ENCODE data around the gene NRP2.

NRP2 gene

DNA sequence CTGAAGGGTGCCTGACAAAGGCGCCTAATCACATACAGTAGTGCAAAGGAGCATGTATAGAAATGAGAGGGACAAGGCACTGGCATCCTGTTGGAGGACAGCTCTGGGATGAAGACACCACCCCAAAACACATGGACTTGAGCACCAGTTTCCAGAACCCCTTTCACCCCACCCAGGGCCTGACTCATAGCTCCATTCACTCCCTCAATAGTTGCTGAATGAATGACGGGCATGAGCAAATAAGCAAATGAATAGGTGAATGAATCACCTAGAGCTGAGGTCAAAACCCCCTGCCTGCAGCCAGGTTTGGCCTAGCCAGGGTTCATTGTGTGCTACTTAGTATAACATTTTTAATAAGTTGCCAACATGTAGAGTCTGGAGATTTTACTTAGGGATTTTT is 66.3 kb downstream of the NRP2 start:
- H3K4me3 ChIP-seq (ENCODE audit: low read length), result no peak overlapping the region
- TF ChIP-seq, protein P1, sequence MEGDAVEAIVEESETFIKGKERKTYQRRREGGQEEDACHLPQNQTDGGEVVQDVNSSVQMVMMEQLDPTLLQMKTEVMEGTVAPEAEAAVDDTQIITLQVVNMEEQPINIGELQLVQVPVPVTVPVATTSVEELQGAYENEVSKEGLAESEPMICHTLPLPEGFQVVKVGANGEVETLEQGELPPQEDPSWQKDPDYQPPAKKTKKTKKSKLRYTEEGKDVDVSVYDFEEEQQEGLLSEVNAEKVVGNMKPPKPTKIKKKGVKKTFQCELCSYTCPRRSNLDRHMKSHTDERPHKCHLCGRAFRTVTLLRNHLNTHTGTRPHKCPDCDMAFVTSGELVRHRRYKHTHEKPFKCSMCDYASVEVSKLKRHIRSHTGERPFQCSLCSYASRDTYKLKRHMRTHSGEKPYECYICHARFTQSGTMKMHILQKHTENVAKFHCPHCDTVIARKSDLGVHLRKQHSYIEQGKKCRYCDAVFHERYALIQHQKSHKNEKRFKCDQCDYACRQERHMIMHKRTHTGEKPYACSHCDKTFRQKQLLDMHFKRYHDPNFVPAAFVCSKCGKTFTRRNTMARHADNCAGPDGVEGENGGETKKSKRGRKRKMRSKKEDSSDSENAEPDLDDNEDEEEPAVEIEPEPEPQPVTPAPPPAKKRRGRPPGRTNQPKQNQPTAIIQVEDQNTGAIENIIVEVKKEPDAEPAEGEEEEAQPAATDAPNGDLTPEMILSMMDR (conservative IDR thresholded peaks at IDR 0.05; ENCODE audit: low read length), result no peak
- DNase-seq (ENCODE audit: low read depth), result no peak

DNA sequence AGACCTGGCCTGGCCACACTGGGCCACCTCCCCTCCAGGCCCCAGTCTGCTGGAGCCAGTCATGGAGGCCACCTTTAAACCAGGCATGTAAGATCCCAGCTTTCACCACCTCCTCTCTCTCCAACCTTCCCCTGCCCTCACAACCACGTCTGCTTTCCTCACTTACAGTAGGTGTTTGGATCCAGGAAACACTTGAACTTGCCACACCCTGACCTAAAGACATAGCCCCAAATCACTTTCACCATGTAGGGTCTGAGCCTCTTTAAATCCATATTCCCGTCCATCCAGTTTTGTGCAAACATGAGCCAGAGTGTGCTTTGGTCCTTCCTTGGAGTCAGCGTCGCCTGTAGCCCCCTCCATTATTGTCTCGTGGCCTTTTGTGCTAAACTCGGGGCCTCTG is 66.8 kb downstream of the NRP2 start:
- H3K4me3 ChIP-seq (ENCODE audit: low read length), result no peak overlapping the region
- TF ChIP-seq, protein P1 (conservative IDR thresholded peaks at IDR 0.05; ENCODE audit: low read length), result no peak
- DNase-seq (ENCODE audit: low read depth), result no peak

DNA sequence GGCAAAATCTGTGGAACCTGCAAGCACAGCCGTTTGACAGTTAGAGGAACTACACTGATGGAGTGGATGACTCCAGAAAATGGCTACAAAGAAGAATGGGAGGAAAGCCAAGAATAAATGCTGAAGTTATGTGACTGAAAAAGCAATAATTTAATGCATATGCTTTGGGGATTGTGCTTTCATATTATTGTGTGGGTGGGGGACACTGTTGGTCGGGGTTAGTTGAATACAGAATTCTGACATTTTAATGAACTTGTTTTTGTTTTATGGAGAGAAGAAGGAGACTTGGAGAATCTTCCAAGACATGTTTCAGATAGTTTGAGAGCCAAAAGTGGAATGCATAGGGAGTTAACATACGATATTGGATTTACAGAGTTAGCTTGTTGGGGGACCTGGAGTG is 68.5 kb downstream of the NRP2 start:
- H3K4me3 ChIP-seq (ENCODE audit: low read length), result no peak overlapping the region
- no peak for DNase-seq (ENCODE audit: low read depth)
- TF ChIP-seq, protein P1 (conservative IDR thresholded peaks at IDR 0.05; ENCODE audit: low read length), result no peak

DNA sequence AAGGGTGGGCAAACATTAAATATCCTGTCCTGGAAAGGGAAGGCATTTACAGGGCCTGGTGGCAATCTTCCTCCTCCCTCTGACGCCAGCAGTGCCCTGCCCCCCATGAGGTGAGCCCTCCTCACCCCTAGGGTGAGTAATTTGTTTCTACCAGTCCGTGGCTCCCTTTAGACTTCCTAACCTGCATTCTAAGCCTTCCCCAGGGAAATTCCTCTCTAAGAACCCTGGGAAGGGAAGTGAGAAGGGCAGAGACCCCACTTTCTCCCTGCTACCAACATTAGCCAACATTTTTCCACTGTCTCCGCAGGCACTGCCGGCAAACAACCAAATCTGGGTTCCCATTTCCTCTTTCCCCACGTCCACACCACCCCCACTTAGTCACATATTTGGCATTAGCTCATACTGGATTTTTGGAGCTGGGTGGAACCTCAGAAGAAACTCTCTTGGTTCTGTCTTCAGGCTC is 69.3 kb downstream of the NRP2 start:
- TF ChIP-seq, protein P1 (conservative IDR thresholded peaks at IDR 0.05; ENCODE audit: low read length), result no peak
- DNase-seq (ENCODE audit: low read depth), result no peak
- H3K4me3 ChIP-seq (ENCODE audit: low read length), result no peak overlapping the region

DNA sequence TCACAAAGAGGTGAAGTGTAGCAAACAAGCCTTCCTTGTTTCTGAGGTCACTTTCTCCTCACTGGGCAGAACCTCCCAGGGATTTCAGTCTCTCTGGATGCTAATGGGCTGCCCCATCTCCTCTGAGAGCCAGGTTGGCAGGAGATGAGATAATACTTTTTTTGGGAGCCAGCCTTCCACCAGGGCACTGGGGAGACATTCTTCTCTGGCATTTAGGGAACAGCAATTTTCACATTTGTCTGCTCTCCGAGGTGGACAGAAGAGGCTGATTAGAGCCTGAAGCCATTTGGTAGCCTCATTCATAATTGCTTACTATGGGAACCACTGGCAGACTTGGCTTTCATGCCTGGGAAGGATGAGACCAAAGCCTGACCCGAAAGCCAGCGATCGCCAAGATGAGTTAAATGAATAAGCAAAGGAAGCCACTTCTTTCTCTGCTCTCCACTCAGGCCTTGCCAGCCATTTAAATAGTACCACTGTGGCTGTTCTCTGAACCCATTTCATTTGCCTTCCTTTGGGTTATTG is 70.1 kb downstream of the NRP2 start:
- TF ChIP-seq, protein P1 (conservative IDR thresholded peaks at IDR 0.05; ENCODE audit: low read length), result no peak
- H3K4me3 ChIP-seq (ENCODE audit: low read length), result no peak overlapping the region
- DNase-seq (ENCODE audit: low read depth), result no peak

DNA sequence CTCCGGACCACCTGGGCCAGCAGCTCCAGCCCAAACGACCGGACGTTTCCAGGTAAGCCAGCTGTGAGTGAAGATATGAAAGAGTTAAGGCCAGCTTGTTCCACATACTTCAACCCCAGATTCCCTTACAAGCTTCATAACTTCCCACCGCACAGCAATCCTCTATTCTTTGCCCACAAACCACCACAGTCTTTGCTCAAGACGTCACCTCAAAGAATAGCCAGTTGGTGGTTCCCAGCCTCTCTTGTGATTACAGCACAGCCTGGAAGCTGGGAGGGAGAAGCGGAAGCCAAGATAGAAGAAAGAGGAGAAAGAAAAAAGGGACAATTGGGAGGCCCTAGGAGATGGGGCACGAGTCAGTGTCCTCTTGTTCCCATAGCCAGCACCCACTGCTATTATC is 70.6 kb downstream of the NRP2 start:
- TF ChIP-seq, protein P1 (conservative IDR thresholded peaks at IDR 0.05; ENCODE audit: low read length), result no peak
- DNase-seq (ENCODE audit: low read depth), result no peak
- no peak overlapping the region for H3K4me3 ChIP-seq (ENCODE audit: low read length)

DNA sequence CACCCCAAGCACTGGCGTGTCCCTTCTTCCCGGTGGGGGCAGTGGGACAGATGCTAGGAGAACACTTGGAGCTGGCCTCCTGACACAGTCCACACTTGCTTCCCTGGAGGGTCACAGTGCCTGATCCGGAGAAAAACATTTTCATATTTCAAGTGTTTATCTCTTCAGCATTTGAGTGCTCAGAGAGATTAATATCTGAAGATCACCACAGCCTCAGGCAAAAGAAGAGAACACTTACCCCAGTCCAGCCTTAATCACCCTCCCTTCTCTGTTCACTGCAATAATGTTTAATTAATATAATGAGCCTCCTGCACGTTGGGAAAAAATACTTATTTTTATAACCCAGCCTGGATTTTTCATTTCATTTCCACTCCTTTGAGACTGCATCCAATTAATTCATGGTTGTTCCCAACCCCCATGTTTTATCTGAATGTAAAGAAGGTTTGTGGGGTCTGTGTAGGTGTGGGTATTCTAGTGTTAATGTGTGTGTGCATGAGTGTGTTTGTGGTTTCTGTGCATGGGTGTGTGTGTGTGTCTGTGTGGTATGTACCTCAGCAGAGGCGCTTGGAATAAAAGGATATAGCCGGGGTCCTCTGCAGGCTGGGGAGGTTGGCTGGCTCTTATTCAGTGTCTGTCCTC is 72.1 kb downstream of the NRP2 start:
- TF ChIP-seq, protein P1 (conservative IDR thresholded peaks at IDR 0.05; ENCODE audit: low read length), result no peak
- no peak for DNase-seq (ENCODE audit: low read depth)
- H3K4me3 ChIP-seq (ENCODE audit: low read length), result no peak overlapping the region
